GM19351 (cell line): ENCODE measurements around the gene RNF41.
"Not testable (repeated sequence)": the region's sequence is repeated elsewhere in the genome, so short reads cannot be mapped to it uniquely, and the experiment has no call there.

ENCODE experiments used
- ATAC-seq: cut with Tn5 transposase; IDR thresholded peaks from one replicate; pipeline ENCODE4 v1.9.1; 2021; ENCODE audit warnings: mild to moderate bottlenecking, moderate library complexity; ENCODE audit not compliant: unreplicated experiment

RNF41 gene

DNA sequence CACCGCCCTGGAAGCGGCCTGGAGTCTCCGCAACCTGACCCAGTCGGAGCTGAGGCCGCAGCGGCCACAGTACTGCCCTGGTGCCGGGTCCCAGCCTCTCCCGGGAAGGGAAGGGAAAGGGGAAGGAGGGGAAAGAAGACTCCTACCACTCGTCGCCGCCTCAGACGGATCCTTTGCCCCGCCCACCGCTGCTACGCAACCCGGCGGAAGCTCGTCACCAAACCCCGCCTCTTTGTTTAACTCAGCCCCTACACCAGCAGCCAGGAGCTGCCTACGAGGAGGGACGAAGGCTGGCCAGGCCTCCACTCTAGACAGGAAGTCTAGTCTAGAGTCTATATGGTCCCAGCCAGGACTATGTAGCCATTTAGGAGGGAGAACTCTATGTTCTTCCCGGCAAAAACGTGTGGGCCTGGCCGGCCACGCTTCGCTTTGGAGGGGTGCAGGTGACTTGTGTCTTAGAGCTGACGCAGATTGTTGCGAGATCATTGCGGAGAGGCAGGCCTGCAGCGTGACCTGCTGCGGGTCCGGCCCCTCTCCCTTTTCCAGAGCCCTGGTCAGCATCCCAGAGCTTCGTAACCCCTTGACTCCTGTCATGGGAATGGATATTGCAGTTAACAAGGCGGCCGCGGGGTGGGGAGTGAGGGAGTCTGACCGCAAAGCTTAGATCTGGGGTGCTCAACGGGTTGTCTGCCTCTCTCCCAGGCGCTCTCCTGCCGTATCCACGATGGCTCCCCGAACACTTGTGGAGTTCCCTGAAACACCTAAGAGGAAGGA lies at the start of gene RNF41:
Gene RNF41 (minus strand): TSS at position 166 of the 774 bp plus-strand sequence. CDS start 7,875 bp downstream, outside the sequence.
- peak; percentile 86 for ATAC-seq

DNA sequence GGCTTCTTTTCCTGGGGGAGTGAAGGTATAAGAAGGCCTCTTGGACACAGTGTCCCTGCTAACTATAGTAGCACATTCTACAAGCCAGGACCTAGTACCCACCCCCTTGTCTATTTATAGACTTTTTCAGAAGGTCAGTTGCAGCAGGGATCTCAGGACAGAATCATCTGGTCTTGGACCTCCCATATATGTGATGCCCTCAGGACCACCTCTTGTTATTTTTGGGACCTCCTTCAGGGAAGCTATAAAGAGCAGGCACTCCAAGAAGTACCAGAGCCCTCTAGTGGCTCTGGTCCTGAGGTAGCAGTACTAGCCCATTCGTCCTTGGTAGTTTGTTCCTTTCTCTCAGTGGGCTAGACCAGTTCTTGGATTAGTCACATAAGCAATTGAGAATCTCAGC lies 49.3 kb upstream of the RNF41 start:
- ATAC-seq: no peak

DNA sequence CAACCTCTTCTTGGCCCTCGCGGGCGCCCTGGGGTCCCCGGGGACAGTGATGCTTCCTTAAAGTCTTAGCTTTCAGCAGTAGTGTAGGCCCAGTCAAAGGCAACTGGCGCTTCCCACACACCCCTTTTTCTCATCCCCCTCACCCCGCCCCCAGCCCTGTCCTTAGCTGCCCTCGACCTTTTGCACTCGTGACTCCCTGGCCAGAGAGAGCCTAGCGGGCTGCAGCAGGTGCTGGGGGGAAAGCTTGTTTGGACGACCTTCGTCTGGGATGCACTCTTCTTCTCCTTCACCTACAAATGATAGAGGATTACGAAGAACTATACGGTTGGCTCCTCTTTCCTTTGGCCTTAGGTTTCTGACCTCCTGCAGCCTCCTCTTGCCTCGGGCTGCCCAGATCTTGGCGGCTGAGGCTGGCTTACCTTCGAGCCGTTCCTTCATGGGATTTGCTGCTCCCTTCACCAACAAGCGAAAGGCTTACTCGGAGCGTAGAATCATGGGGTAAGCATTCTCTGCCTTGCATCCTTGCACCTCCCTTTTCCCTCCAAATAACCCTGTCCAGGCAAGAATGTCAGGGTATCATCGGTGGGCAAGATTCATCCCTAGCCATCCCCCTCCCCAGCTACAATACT lies 45.8 kb upstream of the RNF41 start:
- ATAC-seq: peak; percentile 7

DNA sequence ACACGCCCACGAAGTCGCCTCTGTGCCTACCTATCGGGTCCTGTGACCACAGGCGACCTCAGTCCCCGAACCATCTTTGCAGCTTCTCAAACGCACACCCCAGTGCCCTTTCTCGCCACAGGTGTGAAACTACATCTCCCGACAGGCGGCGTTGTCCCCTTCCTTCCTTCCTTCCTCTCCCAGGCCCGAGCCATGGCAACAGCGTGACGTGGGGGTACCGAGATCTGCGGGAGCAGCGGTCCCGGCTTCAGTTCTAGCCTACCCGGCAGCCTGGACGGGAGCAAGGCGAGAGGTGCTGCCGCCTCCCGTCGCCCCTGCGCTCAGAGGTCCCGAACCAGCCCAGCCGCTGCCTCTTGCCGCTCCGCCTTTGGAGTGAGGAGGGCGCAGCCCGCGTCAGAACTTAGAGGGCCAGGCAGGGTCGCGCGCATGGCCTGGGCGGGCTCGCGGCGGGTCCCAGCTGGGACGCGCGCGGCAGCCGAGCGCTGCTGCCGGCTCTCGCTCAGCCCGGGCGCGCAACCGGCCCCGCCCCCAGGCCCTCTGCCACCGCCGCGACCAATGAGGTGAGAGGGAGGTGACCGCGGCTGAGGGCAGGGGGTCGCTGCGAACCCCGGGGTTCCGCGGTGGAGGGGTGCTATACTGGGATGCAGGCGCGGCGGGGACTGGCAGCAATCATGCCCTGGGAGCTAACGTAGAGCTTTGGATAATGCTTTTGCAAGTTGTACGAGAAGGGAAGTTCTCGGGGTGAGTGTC lies 45.1 kb upstream of the RNF41 start, which contains the start of gene COQ10A:
Gene COQ10A (plus strand): TSS at position 250 of the 750 bp plus-strand sequence. CDS start 177 bp downstream, at position 427.
- ATAC-seq: peak; percentile 88

DNA sequence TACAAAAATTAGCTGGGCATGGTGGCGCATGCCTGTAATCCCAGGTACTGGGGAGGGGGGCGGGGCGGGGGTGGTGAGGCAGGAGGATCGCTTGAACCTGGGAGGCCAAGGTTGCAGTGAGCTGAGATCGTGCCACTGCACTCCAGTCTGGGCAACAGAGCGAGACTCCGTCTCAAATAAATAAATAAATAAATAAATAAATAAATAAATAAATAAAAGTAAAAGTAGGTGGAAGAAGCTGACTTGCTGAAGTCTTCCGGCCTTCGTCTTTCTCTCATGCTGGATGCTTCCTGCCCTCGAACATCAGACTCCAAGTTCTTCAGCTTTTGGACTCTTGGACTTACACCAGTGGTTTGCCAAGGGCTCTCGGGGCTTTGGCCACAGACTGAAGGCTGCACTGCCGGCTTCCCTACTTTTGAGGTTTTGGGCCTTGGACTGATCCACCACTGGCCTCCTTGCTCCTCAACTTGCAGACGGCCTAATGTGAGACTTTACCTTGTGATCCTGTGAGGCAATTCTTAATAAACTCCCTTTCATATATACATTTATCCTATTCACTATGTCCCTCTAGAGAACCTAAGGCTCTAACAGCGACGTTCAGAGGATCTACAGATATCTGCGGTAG lies 44.5 kb upstream of the RNF41 start:
- ATAC-seq: not testable (repeated sequence)

DNA sequence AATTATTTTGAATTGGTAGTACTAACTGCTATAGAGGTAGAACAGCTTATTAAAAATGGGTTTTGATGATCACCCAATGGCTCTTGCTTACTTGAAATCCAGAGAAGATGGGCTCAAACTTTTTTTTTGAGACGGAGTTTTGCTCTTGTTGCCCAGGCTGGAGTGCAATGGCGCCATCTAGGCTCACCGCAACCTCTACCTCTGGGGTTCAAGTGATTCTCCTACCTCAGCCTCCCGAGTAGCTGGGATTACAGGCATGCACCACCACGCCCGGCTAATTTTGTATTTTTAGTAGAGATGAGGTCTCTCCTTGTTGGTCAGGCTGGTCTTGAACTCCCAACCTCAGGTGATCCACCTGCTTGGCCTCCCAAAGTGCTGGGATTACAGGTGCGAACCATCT lies 41.2 kb upstream of the RNF41 start:
- ATAC-seq: not testable (repeated sequence)

DNA sequence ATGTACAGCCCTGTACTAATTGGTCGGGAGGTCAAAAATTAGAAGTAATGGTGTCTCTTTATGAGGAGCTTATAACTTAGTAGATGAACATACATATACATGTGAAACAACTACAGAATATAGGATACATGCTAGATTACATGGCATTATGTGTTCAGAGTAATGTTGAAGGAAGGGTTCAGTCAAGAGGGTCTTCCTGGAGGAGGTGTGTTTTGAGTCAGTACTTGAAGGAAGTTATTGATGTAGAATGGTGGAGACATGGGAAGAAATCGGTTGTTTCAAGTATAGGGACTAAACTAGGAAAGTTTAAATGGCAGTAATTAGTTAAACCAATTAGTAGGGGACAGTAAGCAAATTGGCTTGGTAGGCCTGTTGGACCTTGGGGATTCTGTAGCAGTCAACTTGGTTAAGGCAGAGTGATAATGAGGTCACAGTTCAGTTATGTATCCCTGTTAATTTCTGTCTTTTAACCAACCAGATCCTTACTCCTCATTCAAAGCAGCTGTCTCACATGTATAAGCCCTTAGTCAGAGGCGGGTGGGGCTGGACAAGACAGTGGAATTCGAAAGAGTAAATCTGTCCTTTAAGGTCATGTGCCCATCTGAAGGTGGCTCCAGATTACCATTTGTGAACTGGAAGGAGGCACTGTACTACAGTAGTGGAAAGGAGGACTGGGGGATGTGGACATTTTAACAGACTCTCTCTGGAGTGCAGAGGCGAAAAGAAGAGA lies 39.9 kb upstream of the RNF41 start:
- no peak for ATAC-seq

DNA sequence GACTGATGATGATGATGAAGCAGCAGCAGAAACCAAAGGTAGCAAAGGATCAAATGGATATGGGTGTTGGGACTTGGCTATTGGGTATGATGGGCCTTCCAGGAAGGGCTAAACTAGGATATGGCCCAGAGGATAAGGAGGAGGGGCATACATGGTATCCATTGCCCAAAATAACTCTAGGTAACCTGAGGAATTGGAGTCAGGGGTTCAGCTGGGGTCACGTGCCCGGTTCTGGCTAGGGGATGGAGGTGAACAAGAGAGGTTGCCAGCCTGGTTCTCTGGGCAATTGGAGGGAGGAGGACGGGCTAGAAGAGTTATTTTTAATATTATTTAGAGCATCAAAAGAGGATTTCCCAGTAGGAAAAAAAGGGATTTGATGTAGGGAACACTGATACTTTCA lies 39.2 kb upstream of the RNF41 start:
- ATAC-seq: no peak

DNA sequence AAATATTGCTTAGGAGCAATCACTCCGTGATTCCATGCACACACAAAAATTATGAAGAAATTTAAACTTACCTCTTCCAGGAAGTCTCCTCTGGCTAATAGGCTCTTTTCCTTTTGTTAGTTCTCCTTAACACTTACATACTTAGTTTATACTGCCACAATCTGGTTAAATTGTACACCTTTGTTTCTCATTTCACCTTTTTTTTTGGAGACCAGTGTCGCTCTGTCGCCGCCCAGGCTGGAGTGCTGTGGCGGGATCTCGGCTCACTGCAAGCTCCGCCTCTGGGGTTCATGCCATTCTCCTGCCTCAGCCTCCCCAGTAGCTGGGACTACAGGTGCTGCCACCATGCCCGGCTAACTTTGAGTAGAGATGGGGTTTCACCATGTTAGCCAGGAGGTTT lies 38.7 kb upstream of the RNF41 start:
- no peak for ATAC-seq

DNA sequence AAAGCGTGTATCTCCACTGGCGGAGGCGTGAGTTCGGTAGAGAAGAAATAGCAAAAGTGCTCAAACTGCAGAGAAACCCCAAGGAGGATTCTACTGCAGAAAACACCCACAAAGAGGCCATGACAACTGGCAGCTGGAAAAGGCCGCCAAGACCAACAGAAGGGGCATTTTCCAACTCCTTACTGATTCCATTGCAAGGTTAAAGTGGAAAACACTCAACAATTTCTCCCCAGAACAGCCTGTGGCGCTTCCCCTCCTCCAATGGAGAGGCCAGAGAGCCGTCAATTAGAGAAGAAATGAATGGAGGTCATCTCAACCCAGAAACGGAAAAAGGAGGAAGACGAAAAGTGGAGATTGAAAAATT lies 37.1 kb upstream of the RNF41 start:
- ATAC-seq: peak; percentile 9

DNA sequence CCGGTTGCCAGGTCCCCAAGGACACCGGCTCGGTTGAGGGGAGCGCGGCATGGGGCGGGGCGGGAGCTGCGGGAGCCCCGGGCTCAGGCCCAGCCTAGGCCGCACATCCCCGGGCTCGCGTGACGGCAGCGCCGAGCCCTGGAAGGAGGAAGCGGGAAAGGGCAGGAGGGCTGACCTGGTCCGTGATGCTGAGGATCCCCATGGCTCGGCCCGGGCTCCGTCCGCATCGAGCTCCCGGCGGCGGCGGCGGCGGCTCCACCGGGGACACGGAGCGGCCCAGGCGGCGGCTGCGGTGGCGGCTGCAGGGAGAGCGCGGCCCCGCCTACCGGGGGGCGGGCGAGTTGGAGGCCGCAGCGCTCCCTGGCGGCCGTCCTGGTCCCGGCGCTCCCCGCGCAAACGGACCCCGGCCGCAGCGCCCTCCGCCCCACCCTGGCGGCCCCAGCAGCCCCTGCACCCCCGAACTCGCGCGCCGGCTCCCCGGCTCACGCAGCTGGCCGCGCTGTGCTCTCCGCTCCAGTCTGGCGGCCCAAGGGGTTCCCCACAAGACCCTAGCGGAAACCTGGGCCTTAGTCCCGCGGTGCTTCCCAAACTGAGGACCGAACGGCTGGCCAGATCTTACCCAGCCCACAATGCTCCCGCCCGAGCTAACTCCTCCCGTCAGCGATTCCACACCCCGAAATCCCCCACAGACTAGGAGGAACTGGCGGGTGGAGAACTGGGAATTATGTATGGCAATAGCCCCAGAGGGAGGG lies 36.5 kb upstream of the RNF41 start, which contains the start of gene ANKRD52:
Gene ANKRD52 (minus strand): TSS at position 317 of the 752 bp plus-strand sequence. CDS start 115 bp downstream, at position 202.
- ATAC-seq: peak; percentile 92

DNA sequence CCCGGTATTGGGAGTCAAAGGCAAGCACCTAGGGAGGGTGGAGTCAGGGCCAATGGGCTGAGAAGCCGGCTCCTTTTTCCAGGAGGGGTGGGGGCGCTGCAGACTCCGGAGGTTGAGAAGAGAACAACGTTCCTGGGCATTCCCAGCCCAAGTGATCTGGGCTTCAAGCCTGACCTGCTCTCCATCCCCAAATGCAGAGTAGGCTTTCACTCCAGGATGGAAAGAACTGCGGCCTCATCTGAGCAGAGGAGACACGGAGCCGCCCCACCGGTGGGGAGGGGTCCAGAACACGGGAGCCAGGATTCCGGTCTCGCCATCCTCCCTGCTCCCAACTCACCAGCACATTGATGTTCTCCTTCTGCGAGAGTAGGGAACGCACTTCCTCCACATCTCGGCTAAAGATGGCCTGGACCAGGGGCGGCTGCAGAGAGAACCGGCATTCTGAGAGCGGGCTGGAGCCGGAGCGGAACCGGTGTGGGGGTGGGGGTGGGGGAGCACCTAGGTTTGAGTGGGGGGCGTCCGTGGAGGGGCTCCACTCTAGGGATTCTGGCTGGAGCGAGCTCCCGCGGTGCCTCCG lies 35.9 kb upstream of the RNF41 start:
- peak; percentile 16 for ATAC-seq

DNA sequence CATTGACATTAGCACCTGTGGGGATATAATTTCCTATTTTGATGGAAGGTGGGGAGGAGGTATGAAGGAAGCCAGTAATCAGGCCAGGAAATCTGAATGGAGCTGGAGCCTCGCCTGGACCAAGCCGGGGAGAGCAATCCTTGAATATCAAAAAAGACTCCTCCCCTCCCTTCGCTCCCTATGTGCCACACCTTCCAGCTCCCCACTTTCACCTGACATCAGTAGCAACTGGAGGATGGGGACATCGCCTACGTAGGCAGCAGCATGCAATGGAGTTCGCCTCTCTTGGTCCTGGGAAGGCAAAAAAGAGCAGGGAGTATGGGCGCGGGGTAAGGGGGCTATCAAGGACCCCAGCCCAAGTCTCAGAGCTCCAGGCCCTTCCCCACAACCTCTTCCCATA lies 35.3 kb upstream of the RNF41 start:
- no peak for ATAC-seq

DNA sequence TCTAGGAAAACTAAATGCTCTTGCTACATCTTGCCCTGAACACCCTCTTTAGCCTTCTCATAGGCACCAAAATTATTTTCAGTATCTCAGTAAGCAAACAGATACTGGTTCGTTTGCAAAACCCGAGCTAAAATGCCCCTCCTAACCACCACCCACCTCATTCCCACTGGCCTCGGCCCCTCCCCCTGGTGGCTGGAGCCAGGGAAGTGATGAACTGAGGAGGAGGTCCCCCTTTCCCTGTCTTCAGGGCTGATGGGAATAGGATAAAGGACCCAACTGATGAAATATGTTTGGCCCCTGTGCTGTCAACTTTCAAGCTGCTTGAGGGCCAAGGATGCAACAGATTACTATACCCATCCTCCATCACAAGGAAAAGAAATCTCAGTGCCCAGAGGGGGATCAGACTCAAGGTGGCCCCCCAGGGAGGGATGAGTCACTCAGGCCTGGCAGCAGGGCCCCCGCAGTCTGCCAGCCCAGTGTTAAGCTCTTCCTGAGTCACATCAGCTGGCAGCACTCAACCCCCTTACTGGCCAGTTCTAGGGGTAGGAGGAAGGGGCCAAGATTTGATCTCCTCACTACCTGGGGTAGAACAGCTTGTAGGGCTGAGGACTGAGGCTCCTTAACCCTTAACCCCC lies 34.7 kb upstream of the RNF41 start:
- no peak for ATAC-seq

DNA sequence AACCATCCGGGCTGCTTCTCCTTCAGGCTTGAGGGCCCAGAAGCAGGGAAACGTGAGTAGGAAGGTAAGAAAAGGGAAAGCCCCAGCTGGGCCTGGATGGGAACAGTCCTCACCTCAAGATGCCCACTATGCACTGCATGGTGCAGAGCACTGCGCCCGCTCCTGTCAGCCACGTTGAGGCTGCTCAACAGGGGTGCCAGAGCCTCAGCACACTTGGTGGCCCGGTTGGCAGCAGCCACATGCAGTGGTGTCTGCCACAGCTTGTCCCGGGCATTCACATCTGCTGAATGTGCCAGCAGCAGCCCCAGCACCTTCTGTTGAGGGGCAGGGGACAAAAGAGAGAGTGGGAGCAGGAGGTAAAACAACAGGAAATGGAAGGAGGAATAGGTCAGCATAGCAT lies 33.9 kb upstream of the RNF41 start:
- ATAC-seq: no peak

DNA sequence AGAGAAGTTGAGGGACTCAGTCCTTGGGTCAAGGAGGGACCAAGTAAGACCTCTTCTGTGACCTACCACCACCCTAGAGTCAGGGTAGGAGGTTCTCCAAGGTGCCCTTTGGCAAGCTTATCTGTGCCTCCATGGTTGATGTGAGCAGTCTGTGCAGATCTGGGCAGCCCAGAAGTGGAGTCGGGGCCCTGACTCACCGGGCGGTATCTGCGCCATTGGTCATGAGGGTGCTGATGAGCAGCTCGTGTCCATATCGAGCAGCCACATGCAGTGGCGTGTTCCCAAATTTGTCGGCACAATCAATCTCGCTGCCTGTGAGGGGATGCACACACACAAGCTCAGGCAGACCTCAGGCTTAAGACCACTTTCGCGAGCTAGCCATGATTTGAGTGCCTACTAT lies 31.4 kb upstream of the RNF41 start:
- ATAC-seq: no peak

DNA sequence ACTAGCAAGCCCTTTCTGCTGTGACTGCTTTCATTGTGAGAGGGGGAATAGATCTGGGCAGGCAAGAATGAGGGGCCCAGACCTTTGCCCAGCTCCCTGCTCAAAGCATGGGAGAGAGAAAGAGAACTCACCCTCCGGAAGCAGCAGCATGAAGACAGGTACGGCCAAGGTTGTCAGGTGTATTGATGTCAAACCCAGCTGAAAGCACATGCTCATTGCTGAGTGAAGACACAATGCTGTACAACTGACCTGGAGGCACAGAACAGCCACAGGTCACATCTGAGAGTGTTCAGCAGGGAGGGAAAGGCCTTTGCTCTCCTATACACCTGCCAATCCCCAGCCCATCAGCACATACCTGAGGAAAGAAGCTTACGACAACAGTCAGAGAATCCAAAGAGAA lies 30.9 kb upstream of the RNF41 start:
- ATAC-seq: no peak

DNA sequence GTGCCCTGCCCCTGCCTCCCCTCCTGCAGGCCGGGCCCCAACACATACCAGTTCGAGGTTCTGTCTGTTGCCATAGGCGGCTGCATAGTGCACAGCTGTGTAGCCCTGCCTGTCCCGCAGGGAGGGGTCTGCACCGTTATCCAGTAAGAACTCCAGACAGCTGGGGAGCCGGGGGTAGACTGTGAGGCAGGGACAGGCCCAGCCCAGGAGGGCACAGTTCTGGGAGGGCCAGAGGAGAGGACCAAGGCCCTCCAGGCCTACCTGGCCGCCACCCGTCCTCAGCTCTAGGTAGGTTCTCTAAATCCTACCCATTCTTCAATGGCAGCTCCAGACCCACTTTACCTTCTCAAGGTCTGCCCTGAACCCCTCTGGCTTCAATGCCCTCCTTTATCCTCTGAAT lies 27.0 kb upstream of the RNF41 start:
- ATAC-seq: no peak

DNA sequence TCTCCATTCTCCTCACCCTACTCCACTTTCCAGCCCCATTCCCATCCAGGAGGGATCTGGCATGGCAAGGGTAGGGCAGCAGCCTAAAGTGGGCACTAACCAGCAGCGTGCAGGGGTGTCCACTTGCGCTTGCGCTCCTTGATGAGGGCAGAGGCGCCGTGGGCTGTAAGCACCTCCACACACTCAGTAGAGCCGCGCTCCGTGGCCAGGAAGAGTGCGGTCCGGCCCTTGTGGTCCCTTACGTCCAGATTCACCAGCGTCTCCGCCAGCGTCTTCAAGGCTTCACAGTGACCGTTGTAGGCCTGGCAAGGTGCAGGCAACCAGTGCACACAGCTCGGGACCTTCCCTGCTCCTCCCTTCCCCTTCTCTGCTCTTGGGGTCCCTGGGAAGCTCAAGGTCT lies 26.2 kb upstream of the RNF41 start:
- ATAC-seq: no peak
